Breast epithelium (tissue), 4 donors: Measurements from ENCODE around the gene CEP290. TPM values are rescaled to one million over a fixed set of nuclear protein-coding genes. Genes with fewer than 3 reads are reported as not detected.

ENCODE experiments used
- DNase-seq, 2 donors: peaks; one replicate each; pipeline ENCODE4 v3.0.0-alpha.2; 2019; ENCODE audit warnings: low spot score in 2 of 2
- H3K27ac ChIP-seq, 2 donors: fragments of 200-600 bp; sonication (generic) in 1 of 2; one replicate each; pipeline ENCODE4 v1.5.1; 2016 to 2019; ENCODE audit warnings: mild to moderate bottlenecking in 1 of 2
- H3K27me3 ChIP-seq, 2 donors: fragments of 200-600 bp; sonication (generic) in 1 of 2; one replicate each; pipeline versions ENCODE4 v1.5.1 to v1.6.0; 2017 to 2019; ENCODE audit warnings: control low read depth in 1 of 2, mild to moderate bottlenecking in 1 of 2
- H3K36me3 ChIP-seq: fragments of 200-600 bp; one replicate; pipeline ENCODE4 v1.5.1; 2019
- H3K4me1 ChIP-seq, 2 donors: fragments of 200-600 bp; sonication (generic); one replicate each; pipeline ENCODE4 v1.5.1; 2016 to 2019; ENCODE audit warnings: control low read depth in 1 of 2
- H3K4me3 ChIP-seq, 3 donors: fragments of 200-600 bp; sonication (generic); 1 replicate in 2 of 3; 2 replicates in 1 of 3; pipeline ENCODE4 v1.5.1; 2016 to 2019; ENCODE audit warnings: mild to moderate bottlenecking in 3 of 3, moderate library complexity in 2 of 3
- H3K9me3 ChIP-seq, 2 donors: fragments of 200-600 bp; sonication (generic) in 1 of 2; one replicate each; pipeline ENCODE4 v1.5.1; 2016 to 2019; ENCODE audit warnings: control low read depth in 1 of 2
- POLR2A ChIP-seq: fragments of 450-650 bp; IDR thresholded peaks from one replicate; pipeline ENCODE4 v1.6.1; 2016; ENCODE audit warnings: antibody characterized with exemption, mild to moderate bottlenecking, moderate library complexity
- POLR2AphosphoS5 ChIP-seq, 3 donors: sonication (generic); formaldehyde crosslinking; IDR thresholded peaks; one replicate each; pipeline ENCODE4 v1.6.1; 2017; ENCODE audit warnings: antibody characterized with exemption in 3 of 3
- intact Hi-C: fragments of 100-400 bp; cut with DNase I; formaldehyde crosslinking; loops from one replicate; pipeline ENCODE4 v1.15.1; 2023; ENCODE audit warnings: low total_unique reads
- total RNA-seq, 3 donors: library from RNA; depleted of rRNA; stranded (reverse); fragments of >200 nt; gene quantifications; one replicate each; pipeline ENCODE4 v1.1.0, GENCODE V29; 2016
- TF ChIP-seq, protein P1 (sequence below), 3 donors: fragments of 450-650 bp; IDR thresholded peaks; one replicate each; pipeline ENCODE4 v1.5.1; 2016 to 2017; ENCODE audit warnings: antibody characterized with exemption in 3 of 3, mild to moderate bottlenecking in 3 of 3, moderate library complexity in 3 of 3

CEP290 gene
- total RNA-seq, 3 donors from 2014 or later = 16.6 to 27.1 (median 24.6) TPM

DNA sequence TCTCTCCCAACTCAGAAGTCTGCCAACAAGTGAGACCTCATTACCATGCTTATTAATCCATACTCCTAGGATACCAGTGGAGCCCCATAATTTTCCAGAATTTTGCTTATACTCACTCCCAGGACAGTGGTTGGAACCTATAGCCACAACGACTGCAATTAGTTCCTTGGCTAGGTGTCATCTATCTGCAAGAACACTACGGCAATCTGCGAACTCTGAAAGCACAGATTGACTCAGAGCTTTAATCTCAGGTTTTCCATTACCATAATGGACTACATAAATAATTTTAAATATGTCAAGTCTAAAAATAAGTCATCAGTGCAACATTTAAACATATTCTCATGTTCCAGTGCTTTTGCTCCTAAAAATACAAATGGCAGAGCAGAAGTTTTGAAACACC lies 33.7 kb upstream of the CEP290 start:
- no peaks in the 10 kb centered on the region for H3K9me3 ChIP-seq
- intact Hi-C loops = no loop called here
- H3K27ac ChIP-seq = no peak overlapping the region
- DNase-seq = no peak
- no peak overlapping the region for H3K4me3 ChIP-seq
- H3K36me3 ChIP-seq = no peaks in the 10 kb centered on the region
- TF ChIP-seq POLR2AphosphoS5 (IDR thresholded peaks at IDR 0.05) (no peak), POLR2A (no peak)
- TF ChIP-seq, protein P1, sequence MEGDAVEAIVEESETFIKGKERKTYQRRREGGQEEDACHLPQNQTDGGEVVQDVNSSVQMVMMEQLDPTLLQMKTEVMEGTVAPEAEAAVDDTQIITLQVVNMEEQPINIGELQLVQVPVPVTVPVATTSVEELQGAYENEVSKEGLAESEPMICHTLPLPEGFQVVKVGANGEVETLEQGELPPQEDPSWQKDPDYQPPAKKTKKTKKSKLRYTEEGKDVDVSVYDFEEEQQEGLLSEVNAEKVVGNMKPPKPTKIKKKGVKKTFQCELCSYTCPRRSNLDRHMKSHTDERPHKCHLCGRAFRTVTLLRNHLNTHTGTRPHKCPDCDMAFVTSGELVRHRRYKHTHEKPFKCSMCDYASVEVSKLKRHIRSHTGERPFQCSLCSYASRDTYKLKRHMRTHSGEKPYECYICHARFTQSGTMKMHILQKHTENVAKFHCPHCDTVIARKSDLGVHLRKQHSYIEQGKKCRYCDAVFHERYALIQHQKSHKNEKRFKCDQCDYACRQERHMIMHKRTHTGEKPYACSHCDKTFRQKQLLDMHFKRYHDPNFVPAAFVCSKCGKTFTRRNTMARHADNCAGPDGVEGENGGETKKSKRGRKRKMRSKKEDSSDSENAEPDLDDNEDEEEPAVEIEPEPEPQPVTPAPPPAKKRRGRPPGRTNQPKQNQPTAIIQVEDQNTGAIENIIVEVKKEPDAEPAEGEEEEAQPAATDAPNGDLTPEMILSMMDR (IDR thresholded peaks at IDR 0.05) = no peak
- no peaks in the 10 kb centered on the region for H3K27me3 ChIP-seq
- H3K4me1 ChIP-seq = no peaks in the 10 kb centered on the region

DNA sequence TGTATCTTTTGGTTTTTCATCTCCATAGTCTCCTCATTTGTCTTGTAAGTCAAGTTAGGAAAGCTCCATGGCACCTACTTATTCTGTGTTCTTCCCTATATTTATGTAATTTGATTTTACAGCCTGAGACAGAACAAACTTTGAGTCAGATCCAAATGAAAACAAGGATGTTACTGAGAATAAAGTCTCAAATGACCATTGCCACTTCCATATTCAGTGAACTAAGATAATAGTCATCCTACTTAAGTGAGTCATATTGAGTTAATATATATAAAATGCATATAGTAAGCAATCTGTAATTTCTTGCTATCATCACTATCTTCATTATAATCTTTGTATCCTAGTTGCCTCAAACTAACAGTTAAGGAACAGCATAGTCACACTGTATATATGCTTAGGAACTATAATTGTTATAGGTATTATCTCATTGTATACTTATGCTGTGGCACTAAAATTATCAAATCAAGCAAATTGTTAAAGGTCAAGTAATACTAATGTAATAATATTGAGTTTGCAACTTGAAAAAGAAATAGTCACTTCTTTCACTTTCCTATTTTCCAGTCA lies 31.0 kb upstream of the CEP290 start:
- H3K36me3 ChIP-seq = no peaks in the 10 kb centered on the region
- H3K9me3 ChIP-seq = no peaks in the 10 kb centered on the region
- H3K27me3 ChIP-seq = no peaks in the 10 kb centered on the region
- intact Hi-C loops = no loop called here
- no peaks in the 10 kb centered on the region for H3K4me1 ChIP-seq
- H3K27ac ChIP-seq = no peak overlapping the region
- no peak overlapping the region for H3K4me3 ChIP-seq
- TF ChIP-seq, protein P1 (IDR thresholded peaks at IDR 0.05) = no peak
- TF ChIP-seq POLR2AphosphoS5 (IDR thresholded peaks at IDR 0.05) = no peak
- TF ChIP-seq POLR2A = no peak
- no peak for DNase-seq

DNA sequence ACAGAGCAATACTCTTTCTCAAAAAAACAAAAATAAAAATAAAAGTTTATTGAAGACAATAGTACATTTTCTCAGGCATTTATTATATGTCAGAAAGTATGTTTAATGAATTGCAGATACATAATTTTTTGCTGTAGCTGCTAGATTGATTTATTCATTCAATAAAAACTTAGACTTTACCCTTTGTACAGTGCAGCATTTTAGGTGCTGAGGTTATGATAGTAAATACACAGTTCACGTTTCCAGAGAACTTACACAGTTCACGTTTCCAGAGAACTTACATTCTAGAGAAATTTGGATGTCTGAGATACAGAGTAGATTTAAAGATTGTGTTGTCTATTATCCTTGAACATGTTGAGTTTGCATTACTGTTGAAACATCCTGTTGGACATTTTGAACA lies 25.5 kb upstream of the CEP290 start:
- H3K4me1 ChIP-seq = no peaks in the 10 kb centered on the region
- no peak overlapping the region for H3K27ac ChIP-seq
- H3K36me3 ChIP-seq = no peaks in the 10 kb centered on the region
- H3K27me3 ChIP-seq = no peaks in the 10 kb centered on the region
- intact Hi-C loops = no loop called here
- no peak for DNase-seq
- H3K4me3 ChIP-seq = no peak overlapping the region
- no peaks in the 10 kb centered on the region for H3K9me3 ChIP-seq
- TF ChIP-seq POLR2A (no peak), POLR2AphosphoS5 (IDR thresholded peaks at IDR 0.05) (no peak)
- TF ChIP-seq, protein P1 (IDR thresholded peaks at IDR 0.05) = no peak

DNA sequence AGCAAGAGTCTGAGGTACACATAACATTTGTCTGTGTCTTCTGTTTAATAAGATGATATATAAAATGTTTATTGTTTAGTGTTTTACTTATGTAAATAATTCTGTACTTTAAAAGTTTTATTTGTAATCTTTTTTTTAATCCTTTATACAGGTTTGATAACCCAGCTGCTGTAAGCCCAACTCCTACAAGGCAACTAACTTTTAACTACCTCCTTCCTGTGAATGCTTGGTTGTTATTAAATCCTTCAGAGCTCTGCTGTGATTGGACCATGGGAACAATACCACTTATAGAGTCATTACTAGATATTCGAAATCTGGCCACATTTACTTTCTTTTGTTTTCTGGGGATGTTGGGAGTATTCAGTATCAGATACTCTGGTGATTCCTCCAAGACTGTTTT lies 24.3 kb upstream of the CEP290 start:
- Histone ChIP-seq H3K36me3 (no peaks in the 10 kb centered on the region), H3K9me3 (no peaks in the 10 kb centered on the region), H3K27ac (no peak overlapping the region), H3K4me3 (no peak overlapping the region), H3K4me1 (no peaks in the 10 kb centered on the region), H3K27me3 (no peaks in the 10 kb centered on the region)
- no peak for DNase-seq
- intact Hi-C loops = no loop called here
- TF ChIP-seq, protein P1 (IDR thresholded peaks at IDR 0.05) = no peak
- no peak for TF ChIP-seq POLR2A
- TF ChIP-seq POLR2AphosphoS5 (IDR thresholded peaks at IDR 0.05) = no peak

DNA sequence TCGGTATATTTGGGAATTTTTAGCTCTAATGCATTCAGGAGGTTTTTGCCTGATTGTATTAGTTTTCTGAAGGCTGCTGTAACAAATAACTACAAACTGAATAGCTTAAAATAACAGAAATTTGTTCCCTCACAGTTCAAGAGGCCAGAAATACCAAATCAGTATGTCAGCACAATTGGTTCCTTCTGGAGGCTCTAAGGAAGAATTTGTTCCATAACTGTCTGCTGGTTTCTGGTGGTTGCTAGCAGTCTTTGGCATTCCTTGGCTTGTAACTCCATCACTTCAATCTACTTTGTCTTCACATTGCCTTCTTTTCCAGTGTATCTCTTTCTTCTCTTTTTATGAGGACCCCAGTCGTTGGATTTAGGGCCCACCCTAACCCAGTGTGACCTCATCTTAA lies 21.5 kb upstream of the CEP290 start:
- Histone ChIP-seq H3K27me3 (no peaks in the 10 kb centered on the region), H3K4me1 (no peaks in the 10 kb centered on the region), H3K4me3 (no peak overlapping the region), H3K27ac (no peak overlapping the region), H3K9me3 (no peaks in the 10 kb centered on the region), H3K36me3 (no peaks in the 10 kb centered on the region)
- DNase-seq = no peak
- intact Hi-C loops = no loop called here
- TF ChIP-seq, protein P1 (IDR thresholded peaks at IDR 0.05) = no peak
- TF ChIP-seq POLR2A = no peak
- TF ChIP-seq POLR2AphosphoS5 (IDR thresholded peaks at IDR 0.05) = no peak
